GM12878 (cell line): Measurements from ENCODE around the gene UBXN4. TPM values are rescaled to one million over a fixed set of nuclear protein-coding genes. Genes with fewer than 3 reads are reported as not detected.

ENCODE experiments used
- ATAC-seq: fragments of 200-7000 bp; cut with Tn5 transposase; 3 replicates; pipeline ENCODE4 v1.9.1; 2020; ENCODE audit warnings: mild to moderate bottlenecking, moderate library complexity
- BruUV-seq: library from RNA; stranded (reverse); fragments of 400-500 nt; replicated peaks from 2 replicates; lab custom pipeline; 2021; lab: Mats Ljungman, UMichigan
- CTCF ChIA-PET: fragments of 300-600 bp; sonication (Branson Sonifier 250); formaldehyde crosslinking; extraction: SDS; loops from one replicate; lab custom pipeline; 2021; ENCODE audit warnings: inconsistent platforms; lab: Yijun Ruan, JAX
- POLR2A ChIA-PET: fragments of 350-600 bp; formaldehyde crosslinking; extraction: SDS; loops from one replicate; lab custom pipeline; 2021; ENCODE audit warnings: inconsistent platforms; lab: Charles Lee
- RAD21 ChIA-PET: fragments of 300-600 bp; sonication (Branson Sonifier 250); formaldehyde crosslinking; loops from one replicate; lab custom pipeline; 2023; ENCODE audit warnings: antibody characterized with exemption; ENCODE audit not compliant: unreplicated experiment; lab: Charles Lee
- SMC1A ChIA-PET: fragments of 300-600 bp; sonication (Branson Sonifier 250); formaldehyde crosslinking; loops from one replicate; lab custom pipeline; 2023; ENCODE audit not compliant: unreplicated experiment, uncharacterized antibody; lab: Charles Lee
- DNase-seq: peaks from one replicate; pipeline ENCODE4 v3.0.0-alpha.2; 2011; ENCODE audit warnings: low read depth, low spot score
- FAIRE-seq: peaks from 3 replicates; lab custom pipeline; 2011; peaks lifted over from hg19 to GRCh38; lab: Jason Lieb, UNC
- H2AFZ ChIP-seq: 2 replicates; pipeline ENCODE4 v1.6.0; 2011; ENCODE audit warnings: low read depth, low read length, control low read depth; ENCODE audit not compliant: control insufficient read depth
- H3K27ac ChIP-seq: 2 replicates; pipeline ENCODE4 v1.5.1; 2011; ENCODE audit warnings: control low read depth; ENCODE audit not compliant: control insufficient read depth, insufficient read depth
- H3K27me3 ChIP-seq, 2 experiments: replicated peaks in 1 of 2; 2 replicates each; pipeline versions ENCODE4 v1.6.0 to v1.6.1; 2011; ENCODE audit warnings: low read length in 1 of 2; ENCODE audit not compliant: control insufficient read depth in 2 of 2, insufficient read depth in 2 of 2
- H3K36me3 ChIP-seq, 2 experiments: 2 replicates each; pipeline ENCODE4 v1.5.1; 2011; ENCODE audit warnings: low read length in 1 of 2; ENCODE audit not compliant: control insufficient read depth in 2 of 2, insufficient read depth in 2 of 2
- H3K4me1 ChIP-seq: 2 replicates; pipeline ENCODE4 v1.6.1; 2011; ENCODE audit warnings: mild to moderate bottlenecking, low read length, moderate library complexity, mixed read lengths; ENCODE audit not compliant: control insufficient read depth, insufficient read depth
- H3K4me2 ChIP-seq: 2 replicates; pipeline ENCODE4 v1.6.0; 2011; ENCODE audit warnings: control low read depth; ENCODE audit not compliant: control insufficient read depth, insufficient read depth
- H3K4me3 ChIP-seq: fragments of 200-600 bp; sonication (generic); 2 replicates; pipeline ENCODE4 v1.5.1; 2016
- H3K79me2 ChIP-seq: 2 replicates; pipeline ENCODE4 v1.6.0; 2011; ENCODE audit warnings: low read length; ENCODE audit not compliant: control insufficient read depth, insufficient read depth
- H3K9ac ChIP-seq: 2 replicates; pipeline ENCODE4 v1.8.0; 2011; ENCODE audit warnings: low read length, control low read depth, mixed read lengths; ENCODE audit not compliant: control insufficient read depth, insufficient read depth
- H3K9me3 ChIP-seq: replicated peaks from 3 replicates; pipeline ENCODE4 v1.5.1; 2011; ENCODE audit warnings: mild to moderate bottlenecking, low read length; ENCODE audit not compliant: control insufficient read depth, insufficient read depth
- H4K20me1 ChIP-seq: 2 replicates; pipeline ENCODE4 v1.6.0; 2011; ENCODE audit not compliant: control insufficient read depth, insufficient read depth
- ETV6 ChIP-seq, 2 experiments: fragments of 450-650 bp in 1 of 2; IDR thresholded peaks in 1 of 2; conservative IDR thresholded peaks in 1 of 2; 2 replicates each; pipeline ENCODE4 v1.6.1; 2014; ENCODE audit warnings: antibody characterized with exemption in 1 of 2, borderline replicate concordance in 1 of 2, low read depth in 1 of 2, mild to moderate bottlenecking in 1 of 2, moderate library complexity in 1 of 2
- MEF2B ChIP-seq: fragments of 450-650 bp; IDR thresholded peaks from 2 replicates; pipeline ENCODE4 v1.6.1; 2018; ENCODE audit warnings: mild to moderate bottlenecking, moderate library complexity; ENCODE audit not compliant: partially characterized antibody, poor library complexity, severe bottlenecking
- MTA2 ChIP-seq: fragments of 450-650 bp; IDR thresholded peaks from 2 replicates; pipeline ENCODE4 v1.6.1; 2016; ENCODE audit warnings: low read depth, mild to moderate bottlenecking, moderate library complexity
- MYB ChIP-seq: fragments of 150-350 bp; IDR thresholded peaks from 2 replicates; pipeline ENCODE4 v1.6.1; 2014; ENCODE audit warnings: mild to moderate bottlenecking, low read depth, low read length, borderline replicate concordance
- NR2F1 ChIP-seq: fragments of 450-650 bp; conservative IDR thresholded peaks from 2 replicates; pipeline ENCODE4 v1.6.1; 2017; ENCODE audit warnings: mild to moderate bottlenecking
- SPI1 ChIP-seq: IDR thresholded peaks from 2 replicates; pipeline ENCODE4 v1.6.1; 2011; ENCODE audit warnings: low read depth, mild to moderate bottlenecking, low read length, moderate library complexity, borderline replicate concordance; ENCODE audit not compliant: insufficient read depth
- STAT1 ChIP-seq: fragments of 450-650 bp; conservative IDR thresholded peaks from 2 replicates; pipeline ENCODE4 v1.6.1; 2014; ENCODE audit warnings: antibody characterized with exemption, mild to moderate bottlenecking
- TCF12 ChIP-seq: IDR thresholded peaks from 2 replicates; pipeline ENCODE4 v1.6.1; 2011; ENCODE audit warnings: low read depth, mild to moderate bottlenecking, low read length
- WGBS: methylation state at CpG from one replicate; pipeline ENCODE4 v1.1.6; 2016; ENCODE audit warnings: low lambda C conversion rate; ENCODE audit not compliant: insufficient replicate concordance, insufficient coverage; ENCODE audit errors: missing lambda C conversion rate; 5-methylcytosine and 5-hydroxymethylcytosine counted together
- in situ Hi-C: fragments of 300-500 bp; cut with MboI; formaldehyde crosslinking; loops from 9 replicates; pipeline ENCODE4 v1.14.3; 2018; ENCODE audit warnings: mixed read lengths
- intact Hi-C: fragments of 100-400 bp; cut with micrococcal nuclease; formaldehyde crosslinking; loops from one replicate; pipeline ENCODE4 v1.14.2; 2022; ENCODE audit not compliant: unreplicated experiment
- polyA plus RNA-seq, 11 experiments: library from polyadenylated mRNA; depleted of rRNA in 4 of 11; unstranded in 6 of 11; stranded (reverse) in 5 of 11; fragments of >200 nt; fragmentation: Nextera tagmentation in 4 of 11; fragmentation: Illumina TruSeq in 1 of 11; extraction: Ambion mirVana in 4 of 11; extraction: Trizol in 1 of 11; gene quantifications; 1 replicate in 1 of 11; 2 replicates in 10 of 11; pipeline versions ENCODE4 v1.2.1 to v1.2.3, GENCODE V29; 2011 to 2016; ENCODE audit warnings: inconsistent platforms in 2 of 11, missing spikeins in 2 of 11, low read depth in 1 of 11
- total RNA-seq, 4 experiments: library from RNA; depleted of rRNA in 3 of 4; stranded (reverse); fragments of >200 nt in 3 of 4; fragmentation: Illumina TruSeq in 1 of 4; extraction: Trizol in 1 of 4; gene quantifications; 2 replicates each; pipeline versions ENCODE4 v1.2.1 to v1.2.3, GENCODE V29; 2013 to 2021
- TF ChIP-seq, protein P1 (sequence below): IDR thresholded peaks from 2 replicates; pipeline ENCODE4 v1.6.1; 2012; ENCODE audit warnings: mild to moderate bottlenecking, low read depth, low read length
- TF ChIP-seq, protein P2 (sequence below): IDR thresholded peaks from 2 replicates; pipeline ENCODE4 v1.6.1; 2011; ENCODE audit warnings: mild to moderate bottlenecking, low read depth, low read length, moderate library complexity; ENCODE audit not compliant: insufficient replicate concordance

UBXN4 gene
- total and polyA plus RNA-seq, 10 of the 15 experiments (the other 5 are each of a cell fraction or from before 2014, with no cell fraction given) = 52.6 to 133 (median 71.9) TPM

DNA sequence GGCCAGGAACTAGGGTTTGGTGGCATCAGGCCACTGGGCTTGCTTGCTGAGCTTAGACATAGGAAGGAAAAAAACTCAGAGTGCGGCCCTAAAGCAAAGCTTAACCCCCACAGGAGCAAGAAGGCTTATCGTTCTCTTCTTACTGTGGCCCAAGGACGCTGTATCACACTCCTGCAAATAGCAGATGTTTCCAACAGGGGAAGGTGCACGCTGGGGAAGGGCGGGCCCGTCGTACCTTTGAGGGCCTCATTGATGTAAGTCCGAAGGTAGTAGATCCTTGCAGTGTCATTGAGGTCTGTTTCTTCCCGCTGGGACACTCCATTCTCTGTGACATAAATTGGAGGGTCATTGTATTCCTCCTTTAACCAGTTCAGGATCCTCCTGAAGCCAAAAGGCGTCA lies 48.8 kb downstream of the UBXN4 start:
- no peak overlapping the region for H3K4me3 ChIP-seq
- H3K9ac ChIP-seq = no peak overlapping the region
- no peak overlapping the region for H3K27ac ChIP-seq
- intact Hi-C loops (no loop called here), in situ Hi-C loops (no loop called here)
- TF ChIP-seq STAT1 = no peak
- no peak for TF ChIP-seq MTA2
- no peak for TF ChIP-seq SPI1
- TF ChIP-seq, protein P1, sequence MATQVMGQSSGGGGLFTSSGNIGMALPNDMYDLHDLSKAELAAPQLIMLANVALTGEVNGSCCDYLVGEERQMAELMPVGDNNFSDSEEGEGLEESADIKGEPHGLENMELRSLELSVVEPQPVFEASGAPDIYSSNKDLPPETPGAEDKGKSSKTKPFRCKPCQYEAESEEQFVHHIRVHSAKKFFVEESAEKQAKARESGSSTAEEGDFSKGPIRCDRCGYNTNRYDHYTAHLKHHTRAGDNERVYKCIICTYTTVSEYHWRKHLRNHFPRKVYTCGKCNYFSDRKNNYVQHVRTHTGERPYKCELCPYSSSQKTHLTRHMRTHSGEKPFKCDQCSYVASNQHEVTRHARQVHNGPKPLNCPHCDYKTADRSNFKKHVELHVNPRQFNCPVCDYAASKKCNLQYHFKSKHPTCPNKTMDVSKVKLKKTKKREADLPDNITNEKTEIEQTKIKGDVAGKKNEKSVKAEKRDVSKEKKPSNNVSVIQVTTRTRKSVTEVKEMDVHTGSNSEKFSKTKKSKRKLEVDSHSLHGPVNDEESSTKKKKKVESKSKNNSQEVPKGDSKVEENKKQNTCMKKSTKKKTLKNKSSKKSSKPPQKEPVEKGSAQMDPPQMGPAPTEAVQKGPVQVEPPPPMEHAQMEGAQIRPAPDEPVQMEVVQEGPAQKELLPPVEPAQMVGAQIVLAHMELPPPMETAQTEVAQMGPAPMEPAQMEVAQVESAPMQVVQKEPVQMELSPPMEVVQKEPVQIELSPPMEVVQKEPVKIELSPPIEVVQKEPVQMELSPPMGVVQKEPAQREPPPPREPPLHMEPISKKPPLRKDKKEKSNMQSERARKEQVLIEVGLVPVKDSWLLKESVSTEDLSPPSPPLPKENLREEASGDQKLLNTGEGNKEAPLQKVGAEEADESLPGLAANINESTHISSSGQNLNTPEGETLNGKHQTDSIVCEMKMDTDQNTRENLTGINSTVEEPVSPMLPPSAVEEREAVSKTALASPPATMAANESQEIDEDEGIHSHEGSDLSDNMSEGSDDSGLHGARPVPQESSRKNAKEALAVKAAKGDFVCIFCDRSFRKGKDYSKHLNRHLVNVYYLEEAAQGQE = no peak
- TF ChIP-seq NR2F1 = no peak
- TF ChIP-seq, protein P2, sequence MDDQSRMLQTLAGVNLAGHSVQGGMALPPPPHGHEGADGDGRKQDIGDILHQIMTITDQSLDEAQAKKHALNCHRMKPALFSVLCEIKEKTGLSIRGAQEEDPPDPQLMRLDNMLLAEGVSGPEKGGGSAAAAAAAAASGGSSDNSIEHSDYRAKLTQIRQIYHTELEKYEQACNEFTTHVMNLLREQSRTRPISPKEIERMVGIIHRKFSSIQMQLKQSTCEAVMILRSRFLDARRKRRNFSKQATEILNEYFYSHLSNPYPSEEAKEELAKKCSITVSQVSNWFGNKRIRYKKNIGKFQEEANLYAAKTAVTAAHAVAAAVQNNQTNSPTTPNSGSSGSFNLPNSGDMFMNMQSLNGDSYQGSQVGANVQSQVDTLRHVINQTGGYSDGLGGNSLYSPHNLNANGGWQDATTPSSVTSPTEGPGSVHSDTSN = no peak
- TF ChIP-seq MEF2B = no peak
- no peak for TF ChIP-seq ETV6 (conservative IDR thresholded peaks at IDR 0.05 in 1 of 2, IDR thresholded peaks at IDR 0.05 in 1 of 2; ENCODE audit: borderline replicate concordance in 1 of 2, low read depth in 1 of 2)
- TF ChIP-seq TCF12 = no peak
- TF ChIP-seq MYB = no peak
- peaks cover 12% of the 10 kb centered on the region for H3K4me1 ChIP-seq
- no peaks in the 10 kb centered on the region for H4K20me1 ChIP-seq
- ChIA-PET RAD21 (no interaction called here), POLR2A (no interaction called here), CTCF (interaction anchor here (2.5 kb wide), 1 partner anchor 50 kb away, joined by 7 read pairs; the partner anchor contains the start of gene UBXN4), SMC1A (interaction anchor here (0.7 kb wide), 1 partner anchor 79 kb away, joined by 3 read pairs; no protein-coding TSS in a partner anchor)
- FAIRE-seq (no peak), ATAC-seq (no peak), DNase-seq (no peak)
- BruUV-seq = no TSS peak
- H3K79me2 ChIP-seq = no peaks in the 10 kb centered on the region
- WGBS = 93% methylated on average over 10 of the region's 10 CpGs
- no peak overlapping the region for H3K4me2 ChIP-seq
- peaks cover 0 to 3% of the 10 kb centered on the region in 2 experiments; a peak in 1 of 4 replicates for H3K36me3 ChIP-seq
- H3K9me3 ChIP-seq = no peaks in the 10 kb centered on the region
- no peaks in the 10 kb centered on the region for H3K27me3 ChIP-seq
- H2AFZ ChIP-seq = no peak overlapping the region
